Stimulated activated naive CD8-positive, alpha-beta T cell treated with anti-CD3 and anti-CD28 coated beads, Interleukin-15, Interleukin-2, amounts not matched to agents 100 ng/mL and 50 ng/mL, for 24 hours (primary cell): Measurements from ENCODE around the gene ZHX3.

ENCODE experiments used
- H3K27ac Mint-ChIP-seq: one replicate; pipeline ENCODE4 v1.8.0; 2021; ENCODE audit warnings: mild to moderate bottlenecking, mixed read lengths
- H3K27me3 Mint-ChIP-seq: one replicate; pipeline ENCODE4 v1.8.0; 2021; ENCODE audit warnings: mixed read lengths
- H3K36me3 Mint-ChIP-seq: one replicate; pipeline ENCODE4 v1.8.0; 2021; ENCODE audit warnings: low read depth, mixed read lengths
- H3K4me1 Mint-ChIP-seq: one replicate; pipeline ENCODE4 v1.8.0; 2021; ENCODE audit warnings: low read depth, mixed read lengths
- H3K4me3 Mint-ChIP-seq: one replicate; pipeline ENCODE4 v1.8.0; 2021; ENCODE audit warnings: mild to moderate bottlenecking, mixed read lengths
- H3K9me3 Mint-ChIP-seq: one replicate; pipeline ENCODE4 v1.8.0; 2021; ENCODE audit warnings: mixed read lengths

Gene ZHX3

GRCh38 chr20:41142919-41143318, 174.6 kb downstream of the ZHX3 start:
- Mint-ChIP-seq H3K36me3 (peaks cover 44% of the 10 kb centered on the region), H3K27me3 (no peaks in the 10 kb centered on the region), H3K9me3 (no peaks in the 10 kb centered on the region), H3K4me3 (peak overlapping the region; percentile 86), H3K4me1 (peaks cover 92% of the 10 kb centered on the region), H3K27ac (peak overlapping the region; percentile 94)

DNA sequence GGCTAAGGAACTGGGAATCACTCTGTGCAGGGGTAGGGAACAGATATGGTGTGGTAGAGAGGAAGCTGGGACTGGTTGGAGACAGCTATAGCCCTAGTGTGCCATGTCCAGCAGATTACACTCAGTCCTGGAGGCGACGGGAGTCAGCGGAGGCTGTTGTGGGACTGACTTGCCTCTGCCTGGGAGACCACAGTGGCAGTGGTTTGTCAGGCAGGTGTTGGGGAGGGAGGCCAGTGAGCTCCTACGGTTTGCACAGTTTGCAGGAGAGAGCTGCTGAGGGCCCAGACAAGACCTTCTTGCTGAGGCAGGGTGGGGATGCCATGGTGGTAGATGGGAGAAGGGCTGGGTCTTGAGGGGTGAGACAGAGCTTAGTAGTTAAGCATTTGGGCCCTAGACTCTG, 175.3 kb downstream of the ZHX3 start:
- peak overlapping the region; percentile 86 for H3K4me3 Mint-ChIP-seq
- peak overlapping the region; percentile 94 for H3K27ac Mint-ChIP-seq
- H3K27me3 Mint-ChIP-seq: no peaks in the 10 kb centered on the region
- H3K9me3 Mint-ChIP-seq: no peaks in the 10 kb centered on the region
- peaks cover 87% of the 10 kb centered on the region for H3K4me1 Mint-ChIP-seq
- peaks cover 43% of the 10 kb centered on the region for H3K36me3 Mint-ChIP-seq

- Mint-ChIP-seq H3K4me3 (peak overlapping the region; percentile 86), H3K36me3 (peaks cover 36% of the 10 kb centered on the region), H3K27ac (peak overlapping the region; percentile 94), H3K4me1 (peaks cover 79% of the 10 kb centered on the region), H3K27me3 (no peaks in the 10 kb centered on the region), H3K9me3 (no peaks in the 10 kb centered on the region)
Observed at GRCh38 chr20:41141153-41141815, 176.2 kb downstream of the ZHX3 start.

DNA sequence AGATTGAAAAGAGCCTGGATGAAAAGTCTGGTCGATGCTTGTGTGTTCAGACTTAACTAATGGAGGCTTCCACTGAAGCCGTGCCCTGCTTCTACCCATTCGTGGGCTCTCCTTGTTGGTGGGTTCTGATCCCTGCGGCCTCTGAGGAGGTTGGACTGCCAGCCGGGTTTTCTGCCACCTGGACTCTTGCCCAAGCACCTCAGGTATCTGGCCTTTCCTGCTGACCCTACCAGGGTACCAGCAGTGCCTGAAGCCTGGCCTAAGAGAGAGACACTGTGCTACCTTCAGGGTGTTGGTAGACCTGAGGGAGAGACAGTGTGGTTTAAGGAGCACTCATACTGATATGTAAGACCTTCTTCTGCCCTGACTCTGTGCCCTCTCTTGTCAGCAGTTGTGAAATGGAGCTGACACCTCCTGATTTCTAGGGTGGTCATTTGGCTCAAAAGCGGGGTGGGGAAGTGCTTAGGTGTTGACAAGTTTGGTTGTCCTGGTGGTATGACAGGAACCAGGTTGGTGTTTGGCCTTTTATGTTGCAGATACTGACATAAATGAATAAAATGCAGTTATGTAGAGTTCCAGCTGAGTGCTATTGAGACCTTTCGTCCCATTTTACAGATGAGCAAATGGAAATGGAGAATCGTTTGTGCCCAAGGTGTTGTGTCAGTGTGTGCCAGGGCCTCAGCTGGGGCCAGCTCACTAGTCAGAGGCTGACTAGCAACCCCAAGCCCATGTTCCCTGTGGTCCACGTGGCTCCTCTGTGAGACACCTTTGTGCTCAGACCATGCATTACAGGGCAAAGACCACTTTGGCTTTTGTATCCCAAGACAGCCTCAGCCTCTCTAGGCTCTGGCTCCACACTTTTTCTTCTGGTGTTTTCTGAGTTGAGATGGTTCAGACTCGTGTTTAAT, 177.1 kb downstream of the ZHX3 start:
- H3K4me1 Mint-ChIP-seq: peaks cover 79% of the 10 kb centered on the region
- no peaks in the 10 kb centered on the region for H3K9me3 Mint-ChIP-seq
- H3K27ac Mint-ChIP-seq: peak overlapping the region; percentile 94
- H3K36me3 Mint-ChIP-seq: peaks cover 34% of the 10 kb centered on the region
- H3K4me3 Mint-ChIP-seq: peak overlapping the region; percentile 86
- no peaks in the 10 kb centered on the region for H3K27me3 Mint-ChIP-seq

DNA sequence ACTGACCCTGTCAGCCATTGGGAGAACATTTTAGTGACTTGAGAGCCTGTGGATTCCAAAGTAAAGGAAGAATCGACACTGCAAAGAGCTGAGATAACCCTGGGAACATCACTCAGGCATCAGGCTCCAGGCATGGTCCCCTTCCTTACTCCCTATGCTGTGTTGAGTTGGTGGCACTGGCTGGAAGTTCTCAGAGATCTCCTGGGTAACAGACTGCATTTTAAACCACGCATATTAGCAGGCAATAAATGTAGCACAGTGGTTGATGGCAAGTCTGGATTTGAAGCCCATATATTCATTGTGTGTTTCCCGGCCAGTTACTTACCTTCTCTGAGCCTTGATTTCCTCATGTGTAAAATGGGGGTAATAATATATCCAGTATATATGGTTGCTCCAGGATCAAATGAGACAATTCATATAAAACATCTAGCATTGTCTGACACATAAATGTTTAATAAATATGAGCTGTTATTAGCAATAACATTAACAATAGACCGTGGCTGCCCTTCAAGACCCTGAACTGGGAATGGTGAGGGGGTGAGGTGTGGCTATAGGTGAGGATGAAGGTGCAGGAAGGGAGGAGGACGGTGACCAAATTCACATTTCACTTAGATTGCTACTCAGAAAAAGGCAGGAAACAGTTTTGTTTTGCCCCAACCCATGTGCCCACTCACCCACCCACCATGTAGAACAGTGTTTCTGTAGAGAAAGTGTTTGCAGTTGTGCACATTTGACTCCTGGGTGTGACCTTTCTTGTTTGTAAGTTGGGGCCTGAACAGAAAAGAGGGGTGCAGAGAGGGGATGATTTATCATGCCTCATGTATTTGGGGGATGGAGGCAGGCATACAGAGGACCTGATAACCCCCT, 178.1 kb downstream of the ZHX3 start:
- no peaks in the 10 kb centered on the region for H3K9me3 Mint-ChIP-seq
- no peaks in the 10 kb centered on the region for H3K27me3 Mint-ChIP-seq
- H3K36me3 Mint-ChIP-seq: peaks cover 23% of the 10 kb centered on the region
- H3K27ac Mint-ChIP-seq: peak overlapping the region; percentile 94
- H3K4me3 Mint-ChIP-seq: peak overlapping the region; percentile 86
- H3K4me1 Mint-ChIP-seq: peaks cover 79% of the 10 kb centered on the region

- H3K4me3 Mint-ChIP-seq: peak overlapping the region; percentile 86
- no peaks in the 10 kb centered on the region for H3K27me3 Mint-ChIP-seq
- H3K4me1 Mint-ChIP-seq: peaks cover 79% of the 10 kb centered on the region
- no peaks in the 10 kb centered on the region for H3K9me3 Mint-ChIP-seq
- peaks cover 16% of the 10 kb centered on the region for H3K36me3 Mint-ChIP-seq
- H3K27ac Mint-ChIP-seq: peak overlapping the region; percentile 94
Observed at GRCh38 chr20:41138475-41139226, 178.9 kb downstream of the ZHX3 start.

DNA sequence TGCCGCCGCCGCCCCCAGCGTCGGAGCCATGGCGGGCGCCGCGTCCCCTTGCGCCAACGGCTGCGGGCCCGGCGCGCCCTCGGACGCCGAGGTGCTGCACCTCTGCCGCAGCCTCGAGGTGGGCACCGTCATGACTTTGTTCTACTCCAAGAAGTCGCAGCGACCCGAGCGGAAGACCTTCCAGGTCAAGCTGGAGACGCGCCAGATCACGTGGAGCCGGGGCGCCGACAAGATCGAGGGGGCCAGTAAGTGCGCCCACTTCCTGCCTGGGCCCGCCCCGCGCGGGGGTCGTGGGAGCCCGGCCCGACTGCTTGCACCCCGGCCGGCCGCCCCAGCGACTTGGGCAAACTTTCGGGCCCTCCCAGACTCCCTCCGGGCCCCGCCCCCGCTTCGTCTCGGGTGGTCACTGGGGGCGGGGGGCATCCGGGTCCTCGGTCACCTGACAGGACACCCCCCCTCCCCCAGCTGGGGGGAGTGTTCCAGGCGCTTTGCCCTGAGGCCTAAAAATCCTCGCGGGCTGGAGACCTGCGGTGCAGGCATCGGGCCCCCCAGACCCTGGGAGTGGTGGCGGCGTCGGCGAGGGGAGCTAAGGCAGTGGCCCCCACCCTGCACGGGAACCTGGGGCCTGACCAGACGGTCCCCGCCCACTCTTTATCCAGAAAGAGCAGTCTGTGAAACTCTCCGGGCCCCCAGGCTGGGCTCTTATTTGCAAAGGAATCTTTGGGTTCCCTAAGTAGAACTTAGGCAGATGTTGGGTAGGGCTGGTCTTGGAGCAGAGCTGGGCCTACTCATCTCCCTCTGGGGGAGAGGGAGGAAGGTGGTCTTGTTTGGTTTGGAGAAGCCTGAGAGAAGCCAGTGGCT, 179.7 kb downstream of the ZHX3 start:
- Mint-ChIP-seq H3K9me3 (no peaks in the 10 kb centered on the region), H3K4me1 (peaks cover 73% of the 10 kb centered on the region), H3K36me3 (peaks cover 16% of the 10 kb centered on the region), H3K27ac (peak overlapping the region; percentile 94), H3K4me3 (peak overlapping the region; percentile 86), H3K27me3 (no peaks in the 10 kb centered on the region)

- Mint-ChIP-seq H3K27me3 (no peaks in the 10 kb centered on the region), H3K27ac (peak within 1 kb of the TSS; percentile 94), H3K4me1 (peaks cover 65% of the 10 kb centered on the region), H3K9me3 (no peaks in the 10 kb centered on the region), H3K36me3 (peaks cover 16% of the 10 kb centered on the region), H3K4me3 (peak within 1 kb of the TSS; percentile 86)
Observed at GRCh38 chr20:41136680-41137613, 180.6 kb downstream of the ZHX3 start, which contains the start of gene PLCG1. Gene PLCG1 (plus strand): TSS chr20:41137543. CDS start chr20:41137642, 99 bp downstream.

DNA sequence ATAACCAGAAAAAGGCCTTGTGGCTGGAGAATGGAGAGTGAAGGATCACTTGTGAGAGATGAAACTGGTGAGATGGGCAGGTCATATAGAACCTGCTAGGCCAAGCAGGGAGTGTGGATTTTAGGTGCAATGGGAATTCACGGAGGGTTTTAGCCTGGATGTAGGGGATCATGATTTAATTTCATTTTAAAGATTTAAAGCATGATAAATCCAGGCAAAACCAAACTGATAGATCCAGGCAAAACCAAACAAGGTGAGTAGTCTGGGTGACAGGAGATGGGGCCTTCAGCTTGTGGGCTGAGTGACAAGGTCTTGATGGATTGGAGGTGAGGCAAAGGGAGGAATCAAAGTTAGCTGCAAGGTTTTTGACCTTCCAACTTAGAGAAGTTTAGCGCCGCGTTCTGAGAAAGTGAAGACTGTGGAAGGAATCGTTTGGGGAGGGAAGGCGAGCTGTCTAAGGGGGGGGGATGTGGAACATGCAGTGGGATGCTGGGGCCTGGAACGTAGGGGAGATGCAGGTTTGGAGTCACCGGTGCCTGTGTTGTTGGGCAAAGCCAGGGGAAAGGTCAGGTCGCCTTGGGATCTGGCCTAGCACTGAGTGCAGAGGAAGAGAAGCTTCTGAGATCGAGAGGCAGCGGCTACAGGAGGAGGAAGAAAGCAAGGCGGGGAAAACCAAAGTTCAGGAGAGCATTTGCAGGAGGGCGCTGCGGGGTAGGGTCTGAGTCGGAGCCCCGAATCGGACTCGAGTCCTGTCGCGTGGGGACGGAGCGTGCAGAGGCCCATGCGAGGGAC, 181.4 kb downstream of the ZHX3 start:
- peaks cover 65% of the 10 kb centered on the region for H3K4me1 Mint-ChIP-seq
- H3K9me3 Mint-ChIP-seq: no peaks in the 10 kb centered on the region
- H3K4me3 Mint-ChIP-seq: peak overlapping the region; percentile 86
- H3K27me3 Mint-ChIP-seq: no peaks in the 10 kb centered on the region
- H3K36me3 Mint-ChIP-seq: peaks cover 16% of the 10 kb centered on the region
- peak overlapping the region; percentile 89 for H3K27ac Mint-ChIP-seq

DNA sequence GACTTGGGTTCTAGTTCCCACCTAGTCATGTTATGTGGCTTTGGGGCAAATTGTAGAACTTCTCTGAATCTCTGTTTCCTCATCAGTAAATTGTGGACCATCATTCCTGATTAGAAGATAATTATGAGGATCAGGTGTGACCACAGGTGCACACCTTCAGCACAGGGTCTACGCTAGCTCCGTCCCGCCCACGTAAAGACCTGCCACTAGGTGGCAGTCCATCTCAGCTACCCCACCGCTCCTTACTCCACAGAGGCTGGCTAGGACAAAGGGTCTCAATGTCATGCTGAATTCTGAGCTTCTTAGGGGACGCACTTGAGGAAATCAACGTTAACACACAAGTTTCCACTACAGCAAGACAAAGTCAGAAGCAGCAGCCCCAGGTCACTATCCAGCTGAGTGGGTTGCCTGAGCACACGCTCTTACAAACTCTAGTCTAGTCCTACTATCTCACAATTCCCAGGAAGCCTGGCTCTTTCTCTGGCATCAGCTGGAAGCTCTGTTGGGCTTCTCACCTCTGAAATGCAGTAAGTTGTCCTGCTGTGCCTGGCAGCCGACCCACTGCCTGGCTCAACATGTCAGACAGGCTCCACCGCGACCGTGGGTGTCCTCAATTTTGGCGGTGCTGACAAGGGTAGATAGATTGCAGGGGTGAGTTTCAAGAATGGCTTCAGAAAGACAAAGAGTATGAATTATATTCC, 182.2 kb downstream of the ZHX3 start:
- peak overlapping the region; percentile 86 for H3K4me3 Mint-ChIP-seq
- H3K4me1 Mint-ChIP-seq: peaks cover 63% of the 10 kb centered on the region
- peaks cover 19% of the 10 kb centered on the region for H3K36me3 Mint-ChIP-seq
- H3K9me3 Mint-ChIP-seq: no peaks in the 10 kb centered on the region
- peak overlapping the region; percentile 89 for H3K27ac Mint-ChIP-seq
- no peaks in the 10 kb centered on the region for H3K27me3 Mint-ChIP-seq

GRCh38 chr20:41134362-41135186, 183.0 kb downstream of the ZHX3 start:
- Mint-ChIP-seq H3K4me3 (no peak overlapping the region), H3K27me3 (no peaks in the 10 kb centered on the region), H3K36me3 (peaks cover 14% of the 10 kb centered on the region), H3K27ac (peak overlapping the region; percentile 5), H3K9me3 (no peaks in the 10 kb centered on the region), H3K4me1 (peaks cover 55% of the 10 kb centered on the region)
